ENCODE data around the gene MAML3. TPM values are rescaled to one million over a fixed set of nuclear protein-coding genes. Genes with fewer than 3 reads are reported as not detected.

MAML3 gene
- total and polyA plus RNA-seq, 2 experiments from 2014 or later: 1.7 to 6.5 TPM

DNA sequence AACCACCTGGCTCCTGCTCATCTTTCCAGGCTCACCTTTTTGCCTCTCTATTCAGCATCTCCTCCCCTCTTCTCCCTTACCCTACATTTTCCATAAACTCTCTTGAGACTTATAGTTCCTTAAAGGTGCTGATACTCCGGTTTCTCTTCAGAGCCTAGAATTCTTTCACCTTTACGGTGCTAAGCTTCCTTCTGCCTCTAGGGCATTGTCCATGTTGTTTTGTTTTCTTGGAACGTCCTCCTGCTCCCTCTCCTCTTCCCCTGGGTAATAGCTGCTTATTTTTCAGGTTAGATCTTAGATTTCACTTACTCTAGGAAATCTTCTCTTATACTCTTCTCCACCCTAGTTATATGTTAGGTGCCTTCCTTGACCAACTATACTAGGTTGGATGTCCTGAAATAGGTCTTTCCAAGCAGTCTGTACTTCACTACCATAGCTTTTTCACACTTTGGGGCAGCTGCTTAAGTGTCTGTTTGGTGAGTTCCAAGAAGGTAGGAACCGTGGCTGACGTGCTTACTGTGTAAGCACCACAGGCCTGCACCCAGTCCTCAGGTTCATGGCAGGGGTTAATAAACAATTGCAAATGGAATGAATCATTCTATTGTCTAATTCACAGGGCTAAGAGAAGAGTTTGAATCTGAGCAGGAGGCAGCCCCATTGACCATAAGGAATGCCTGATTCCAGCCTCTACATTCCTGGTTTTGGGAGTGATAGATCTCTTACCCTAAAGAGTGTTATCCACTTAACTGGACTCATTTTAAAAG lies 260.8 kb downstream of the MAML3 start:
- Histone ChIP-seq H3K4me3 (no peak overlapping the region), H3K9me2 (ENCODE audit: insufficient read depth) (peaks cover 12% of the 10 kb centered on the region), H3K27ac (ENCODE audit: low read depth) (no peak overlapping the region), H3K36me3 (ENCODE audit: insufficient read depth) (no peaks in the 10 kb centered on the region), H3K27me3 (ENCODE audit: insufficient read depth) (no peaks in the 10 kb centered on the region), H3K79me2 (replicated peaks; ENCODE audit: insufficient read depth) (no peaks in the 10 kb centered on the region), H3K4me1 (ENCODE audit: insufficient read depth) (peaks cover 9% of the 10 kb centered on the region; the same call in 1 of the 2 replicates), H3F3A (replicated peaks; ENCODE audit: low read depth) (no peaks in the 10 kb centered on the region), H4K20me1 (replicated peaks; ENCODE audit: insufficient read depth) (no peaks in the 10 kb centered on the region), H2AFZ (no peak overlapping the region), H3K4me2 (no peak overlapping the region)
- Mint-ChIP-seq H3K27ac (no peak overlapping the region), H3K4me3 (no peak overlapping the region), H3K9me3 (no peaks in the 10 kb centered on the region), H3K27me3 (ENCODE audit: insufficient read depth, low read depth, poor library complexity) (peaks cover 3% of the 10 kb centered on the region), H3K4me1 (peaks cover 6% of the 10 kb centered on the region), H3K36me3 (ENCODE audit: low read depth) (peaks cover 2% of the 10 kb centered on the region; the same call in 1 of the 3 replicates)
- peak; percentile 39 for DNase-seq (ENCODE audit: low spot score)
- ATAC-seq: peak; percentile 55
- no peak for TF ChIP-seq ZNF331 (CRISPR knock-in tag; IDR thresholded peaks at IDR 0.05; ENCODE audit: low read depth)
- TF ChIP-seq, protein P1, sequence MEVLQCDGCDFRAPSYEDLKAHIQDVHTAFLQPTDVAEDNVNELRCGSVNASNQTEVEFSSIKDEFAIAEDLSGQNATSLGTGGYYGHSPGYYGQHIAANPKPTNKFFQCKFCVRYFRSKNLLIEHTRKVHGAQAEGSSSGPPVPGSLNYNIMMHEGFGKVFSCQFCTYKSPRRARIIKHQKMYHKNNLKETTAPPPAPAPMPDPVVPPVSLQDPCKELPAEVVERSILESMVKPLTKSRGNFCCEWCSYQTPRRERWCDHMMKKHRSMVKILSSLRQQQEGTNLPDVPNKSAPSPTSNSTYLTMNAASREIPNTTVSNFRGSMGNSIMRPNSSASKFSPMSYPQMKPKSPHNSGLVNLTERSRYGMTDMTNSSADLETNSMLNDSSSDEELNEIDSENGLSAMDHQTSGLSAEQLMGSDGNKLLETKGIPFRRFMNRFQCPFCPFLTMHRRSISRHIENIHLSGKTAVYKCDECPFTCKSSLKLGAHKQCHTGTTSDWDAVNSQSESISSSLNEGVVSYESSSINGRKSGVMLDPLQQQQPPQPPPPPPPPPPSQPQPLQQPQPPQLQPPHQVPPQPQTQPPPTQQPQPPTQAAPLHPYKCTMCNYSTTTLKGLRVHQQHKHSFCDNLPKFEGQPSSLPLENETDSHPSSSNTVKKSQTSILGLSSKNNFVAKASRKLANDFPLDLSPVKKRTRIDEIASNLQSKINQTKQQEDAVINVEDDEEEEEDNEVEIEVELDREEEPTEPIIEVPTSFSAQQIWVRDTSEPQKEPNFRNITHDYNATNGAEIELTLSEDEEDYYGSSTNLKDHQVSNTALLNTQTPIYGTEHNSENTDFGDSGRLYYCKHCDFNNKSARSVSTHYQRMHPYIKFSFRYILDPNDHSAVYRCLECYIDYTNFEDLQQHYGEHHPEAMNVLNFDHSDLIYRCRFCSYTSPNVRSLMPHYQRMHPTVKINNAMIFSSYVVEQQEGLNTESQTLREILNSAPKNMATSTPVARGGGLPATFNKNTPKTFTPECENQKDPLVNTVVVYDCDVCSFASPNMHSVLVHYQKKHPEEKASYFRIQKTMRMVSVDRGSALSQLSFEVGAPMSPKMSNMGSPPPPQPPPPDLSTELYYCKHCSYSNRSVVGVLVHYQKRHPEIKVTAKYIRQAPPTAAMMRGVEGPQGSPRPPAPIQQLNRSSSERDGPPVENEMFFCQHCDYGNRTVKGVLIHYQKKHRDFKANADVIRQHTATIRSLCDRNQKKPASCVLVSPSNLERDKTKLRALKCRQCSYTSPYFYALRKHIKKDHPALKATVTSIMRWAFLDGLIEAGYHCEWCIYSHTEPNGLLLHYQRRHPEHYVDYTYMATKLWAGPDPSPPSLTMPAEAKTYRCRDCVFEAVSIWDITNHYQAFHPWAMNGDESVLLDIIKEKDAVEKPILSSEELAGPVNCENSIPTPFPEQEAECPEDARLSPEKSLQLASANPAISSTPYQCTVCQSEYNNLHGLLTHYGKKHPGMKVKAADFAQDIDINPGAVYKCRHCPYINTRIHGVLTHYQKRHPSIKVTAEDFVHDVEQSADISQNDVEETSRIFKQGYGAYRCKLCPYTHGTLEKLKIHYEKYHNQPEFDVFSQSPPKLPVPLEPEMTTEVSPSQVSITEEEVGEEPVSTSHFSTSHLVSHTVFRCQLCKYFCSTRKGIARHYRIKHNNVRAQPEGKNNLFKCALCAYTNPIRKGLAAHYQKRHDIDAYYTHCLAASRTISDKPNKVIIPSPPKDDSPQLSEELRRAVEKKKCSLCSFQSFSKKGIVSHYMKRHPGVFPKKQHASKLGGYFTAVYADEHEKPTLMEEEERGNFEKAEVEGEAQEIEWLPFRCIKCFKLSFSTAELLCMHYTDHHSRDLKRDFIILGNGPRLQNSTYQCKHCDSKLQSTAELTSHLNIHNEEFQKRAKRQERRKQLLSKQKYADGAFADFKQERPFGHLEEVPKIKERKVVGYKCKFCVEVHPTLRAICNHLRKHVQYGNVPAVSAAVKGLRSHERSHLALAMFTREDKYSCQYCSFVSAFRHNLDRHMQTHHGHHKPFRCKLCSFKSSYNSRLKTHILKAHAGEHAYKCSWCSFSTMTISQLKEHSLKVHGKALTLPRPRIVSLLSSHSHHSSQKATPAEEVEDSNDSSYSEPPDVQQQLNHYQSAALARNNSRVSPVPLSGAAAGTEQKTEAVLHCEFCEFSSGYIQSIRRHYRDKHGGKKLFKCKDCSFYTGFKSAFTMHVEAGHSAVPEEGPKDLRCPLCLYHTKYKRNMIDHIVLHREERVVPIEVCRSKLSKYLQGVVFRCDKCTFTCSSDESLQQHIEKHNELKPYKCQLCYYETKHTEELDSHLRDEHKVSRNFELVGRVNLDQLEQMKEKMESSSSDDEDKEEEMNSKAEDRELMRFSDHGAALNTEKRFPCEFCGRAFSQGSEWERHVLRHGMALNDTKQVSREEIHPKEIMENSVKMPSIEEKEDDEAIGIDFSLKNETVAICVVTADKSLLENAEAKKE (CRISPR knock-in tag; IDR thresholded peaks at IDR 0.05): 0 out of 2 replicates have a peak, but pooled peaks have one; percentile 34
- no peak for TF ChIP-seq STAT1 (IDR thresholded peaks at IDR 0.05; ENCODE audit: unreplicated experiment)
- no peak for TF ChIP-seq CREB1 (CRISPR knock-in tag; IDR thresholded peaks at IDR 0.05; ENCODE audit: low read depth)
- TF ChIP-seq, protein P2, sequence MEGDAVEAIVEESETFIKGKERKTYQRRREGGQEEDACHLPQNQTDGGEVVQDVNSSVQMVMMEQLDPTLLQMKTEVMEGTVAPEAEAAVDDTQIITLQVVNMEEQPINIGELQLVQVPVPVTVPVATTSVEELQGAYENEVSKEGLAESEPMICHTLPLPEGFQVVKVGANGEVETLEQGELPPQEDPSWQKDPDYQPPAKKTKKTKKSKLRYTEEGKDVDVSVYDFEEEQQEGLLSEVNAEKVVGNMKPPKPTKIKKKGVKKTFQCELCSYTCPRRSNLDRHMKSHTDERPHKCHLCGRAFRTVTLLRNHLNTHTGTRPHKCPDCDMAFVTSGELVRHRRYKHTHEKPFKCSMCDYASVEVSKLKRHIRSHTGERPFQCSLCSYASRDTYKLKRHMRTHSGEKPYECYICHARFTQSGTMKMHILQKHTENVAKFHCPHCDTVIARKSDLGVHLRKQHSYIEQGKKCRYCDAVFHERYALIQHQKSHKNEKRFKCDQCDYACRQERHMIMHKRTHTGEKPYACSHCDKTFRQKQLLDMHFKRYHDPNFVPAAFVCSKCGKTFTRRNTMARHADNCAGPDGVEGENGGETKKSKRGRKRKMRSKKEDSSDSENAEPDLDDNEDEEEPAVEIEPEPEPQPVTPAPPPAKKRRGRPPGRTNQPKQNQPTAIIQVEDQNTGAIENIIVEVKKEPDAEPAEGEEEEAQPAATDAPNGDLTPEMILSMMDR (conservative IDR thresholded peaks at IDR 0.05; ENCODE audit: low read depth in 2 of 2): peak in 1 of 2 experiments; percentile 22; a peak in 2 of 4 replicates
- no peak for TF ChIP-seq EZH2phosphoT487 (IDR thresholded peaks at IDR 0.05; ENCODE audit: unreplicated experiment)
